ENCODE results near the gene LSM6. TPM values are rescaled to one million over a fixed set of nuclear protein-coding genes. Genes with fewer than 3 reads are reported as not detected.

Gene LSM6
- total RNA-seq, 1 donor from 2014 or later, result 24.2 TPM

DNA sequence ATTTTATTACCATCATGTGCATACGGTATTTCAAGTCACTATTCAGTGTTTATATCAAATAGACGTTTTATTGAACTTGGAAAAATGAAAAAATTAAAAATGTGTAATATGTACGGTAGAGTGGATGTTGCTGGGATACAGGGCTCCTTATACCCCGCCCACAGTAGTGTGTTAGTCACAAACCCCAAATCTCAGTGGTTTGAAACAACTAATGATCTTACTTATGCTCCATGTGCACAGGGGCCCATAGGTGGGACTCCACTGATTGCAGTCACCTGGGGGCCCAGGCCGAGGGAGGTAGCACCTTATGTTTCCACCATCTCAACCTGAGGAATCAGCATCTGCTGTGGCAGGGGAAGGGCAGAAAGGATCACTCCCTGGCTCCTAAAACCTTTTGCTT is 18.1 kb downstream of the LSM6 start:
- peaks cover 2% of the 10 kb centered on the region for H3K9me3 Mint-ChIP-seq (ENCODE audit: unreplicated experiment)
- H3K36me3 Mint-ChIP-seq (ENCODE audit: unreplicated experiment), result peaks cover 24% of the 10 kb centered on the region
- TF ChIP-seq, protein P1, sequence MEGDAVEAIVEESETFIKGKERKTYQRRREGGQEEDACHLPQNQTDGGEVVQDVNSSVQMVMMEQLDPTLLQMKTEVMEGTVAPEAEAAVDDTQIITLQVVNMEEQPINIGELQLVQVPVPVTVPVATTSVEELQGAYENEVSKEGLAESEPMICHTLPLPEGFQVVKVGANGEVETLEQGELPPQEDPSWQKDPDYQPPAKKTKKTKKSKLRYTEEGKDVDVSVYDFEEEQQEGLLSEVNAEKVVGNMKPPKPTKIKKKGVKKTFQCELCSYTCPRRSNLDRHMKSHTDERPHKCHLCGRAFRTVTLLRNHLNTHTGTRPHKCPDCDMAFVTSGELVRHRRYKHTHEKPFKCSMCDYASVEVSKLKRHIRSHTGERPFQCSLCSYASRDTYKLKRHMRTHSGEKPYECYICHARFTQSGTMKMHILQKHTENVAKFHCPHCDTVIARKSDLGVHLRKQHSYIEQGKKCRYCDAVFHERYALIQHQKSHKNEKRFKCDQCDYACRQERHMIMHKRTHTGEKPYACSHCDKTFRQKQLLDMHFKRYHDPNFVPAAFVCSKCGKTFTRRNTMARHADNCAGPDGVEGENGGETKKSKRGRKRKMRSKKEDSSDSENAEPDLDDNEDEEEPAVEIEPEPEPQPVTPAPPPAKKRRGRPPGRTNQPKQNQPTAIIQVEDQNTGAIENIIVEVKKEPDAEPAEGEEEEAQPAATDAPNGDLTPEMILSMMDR (IDR thresholded peaks at IDR 0.05), result no peak
- H3K4me1 Mint-ChIP-seq (ENCODE audit: unreplicated experiment), result peaks cover 4% of the 10 kb centered on the region
- H3K4me3 Mint-ChIP-seq (ENCODE audit: unreplicated experiment), result no peak overlapping the region
- DNase-seq (ENCODE audit: extremely low spot score, unreplicated experiment), result no peak
- no peaks in the 10 kb centered on the region for H3K27me3 Mint-ChIP-seq (ENCODE audit: unreplicated experiment)
- H3K27ac Mint-ChIP-seq (ENCODE audit: unreplicated experiment), result no peak overlapping the region

DNA sequence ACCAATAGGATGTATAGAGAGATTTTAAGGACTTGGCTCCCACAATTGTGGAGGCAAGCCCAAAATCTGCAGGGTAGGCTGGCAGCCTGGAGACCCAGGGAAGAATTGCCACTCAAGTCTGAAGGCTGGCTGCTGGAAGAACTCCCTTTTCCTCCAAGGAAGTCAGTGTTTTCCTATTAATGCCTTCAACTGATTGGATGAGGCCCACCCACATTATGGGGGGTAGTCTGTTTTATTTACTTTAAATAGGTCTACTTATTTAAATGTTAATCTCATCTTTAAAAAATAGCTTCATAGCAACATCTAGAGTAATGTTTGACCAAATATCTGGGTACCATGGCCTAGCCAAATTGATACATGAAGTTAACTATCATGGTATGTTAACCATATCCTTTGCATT is 18.7 kb downstream of the LSM6 start:
- Mint-ChIP-seq H3K36me3 (ENCODE audit: unreplicated experiment) (peaks cover 23% of the 10 kb centered on the region), H3K4me3 (ENCODE audit: unreplicated experiment) (no peak overlapping the region), H3K4me1 (ENCODE audit: unreplicated experiment) (peaks cover 4% of the 10 kb centered on the region), H3K27me3 (ENCODE audit: unreplicated experiment) (no peaks in the 10 kb centered on the region), H3K27ac (ENCODE audit: unreplicated experiment) (no peak overlapping the region), H3K9me3 (ENCODE audit: unreplicated experiment) (peaks cover 5% of the 10 kb centered on the region)
- no peak for DNase-seq (ENCODE audit: extremely low spot score, unreplicated experiment)
- TF ChIP-seq, protein P1 (IDR thresholded peaks at IDR 0.05), result no peak

DNA sequence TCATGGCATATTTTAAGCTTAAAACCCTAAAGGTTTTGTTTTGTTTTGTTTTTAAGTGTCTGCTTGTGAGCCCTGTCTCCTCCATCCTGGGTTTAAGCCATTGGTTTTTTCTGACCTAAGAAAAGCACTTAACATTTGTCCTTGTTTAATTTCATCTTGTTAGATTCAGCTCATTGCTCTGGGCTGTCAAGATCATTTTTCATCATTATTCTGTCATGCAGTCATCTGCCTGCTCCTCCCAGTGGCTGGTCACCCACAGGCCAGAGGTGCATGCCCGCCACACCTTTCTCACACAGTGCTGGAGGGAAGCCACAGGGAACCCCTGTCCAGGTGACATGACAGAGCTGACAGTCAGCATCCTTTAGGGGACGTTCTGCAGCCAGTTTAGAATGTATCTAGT is 27.1 kb downstream of the LSM6 start:
- no peaks in the 10 kb centered on the region for H3K4me1 Mint-ChIP-seq (ENCODE audit: unreplicated experiment)
- H3K27ac Mint-ChIP-seq (ENCODE audit: unreplicated experiment), result no peak overlapping the region
- no peak for DNase-seq (ENCODE audit: extremely low spot score, unreplicated experiment)
- H3K27me3 Mint-ChIP-seq (ENCODE audit: unreplicated experiment), result peaks cover 3% of the 10 kb centered on the region
- H3K4me3 Mint-ChIP-seq (ENCODE audit: unreplicated experiment), result no peak overlapping the region
- TF ChIP-seq, protein P1 (IDR thresholded peaks at IDR 0.05), result no peak
- peaks cover 7% of the 10 kb centered on the region for H3K36me3 Mint-ChIP-seq (ENCODE audit: unreplicated experiment)
- H3K9me3 Mint-ChIP-seq (ENCODE audit: unreplicated experiment), result peaks cover 5% of the 10 kb centered on the region

DNA sequence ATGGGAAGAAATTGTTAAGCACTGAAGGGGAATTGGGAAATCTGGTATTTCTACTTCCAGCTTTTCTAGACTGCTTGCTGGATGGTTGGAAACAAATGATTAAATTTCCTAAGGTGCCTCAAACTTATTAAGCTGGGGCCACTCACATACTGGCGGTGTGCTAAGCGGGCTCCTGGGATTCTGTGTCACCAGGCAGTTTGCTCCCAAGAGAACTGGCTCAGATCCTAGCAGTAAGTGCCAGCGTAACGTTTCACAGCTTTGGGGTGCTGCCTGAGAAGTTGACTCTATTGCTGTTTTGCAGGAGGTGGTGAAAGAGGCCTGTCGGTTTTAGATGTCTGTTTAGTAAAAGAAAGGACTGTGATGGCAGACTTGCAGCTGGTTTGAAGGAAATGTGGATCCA is 31.9 kb downstream of the LSM6 start:
- Mint-ChIP-seq H3K27ac (ENCODE audit: unreplicated experiment) (no peak overlapping the region), H3K4me1 (ENCODE audit: unreplicated experiment) (no peaks in the 10 kb centered on the region), H3K27me3 (ENCODE audit: unreplicated experiment) (peaks cover 12% of the 10 kb centered on the region), H3K4me3 (ENCODE audit: unreplicated experiment) (no peak overlapping the region), H3K36me3 (ENCODE audit: unreplicated experiment) (peaks cover 4% of the 10 kb centered on the region), H3K9me3 (ENCODE audit: unreplicated experiment) (no peaks in the 10 kb centered on the region)
- TF ChIP-seq, protein P1 (IDR thresholded peaks at IDR 0.05), result no peak
- DNase-seq (ENCODE audit: extremely low spot score, unreplicated experiment), result no peak

DNA sequence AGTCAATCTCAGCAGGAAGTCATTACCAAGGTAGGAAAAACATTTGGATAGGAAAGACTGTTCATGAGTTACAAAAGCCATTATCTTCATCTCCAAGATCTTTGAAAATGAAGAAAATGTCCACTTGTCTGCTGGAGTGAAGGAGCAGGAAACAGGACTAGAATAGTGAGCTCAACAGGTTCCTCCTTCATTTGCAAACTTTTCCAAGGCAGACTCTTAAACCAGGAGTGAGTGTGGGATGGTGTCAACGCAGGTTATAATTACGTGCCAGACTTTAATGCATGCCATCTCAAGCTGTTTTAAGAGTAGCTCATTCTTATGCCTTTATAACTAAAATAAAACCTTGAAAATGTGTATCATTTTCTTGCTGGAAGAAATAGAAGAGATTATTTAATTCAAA is 35.4 kb downstream of the LSM6 start:
- no peak for DNase-seq (ENCODE audit: extremely low spot score, unreplicated experiment)
- no peaks in the 10 kb centered on the region for H3K9me3 Mint-ChIP-seq (ENCODE audit: unreplicated experiment)
- TF ChIP-seq, protein P1 (IDR thresholded peaks at IDR 0.05), result no peak
- no peak overlapping the region for H3K27ac Mint-ChIP-seq (ENCODE audit: unreplicated experiment)
- no peaks in the 10 kb centered on the region for H3K36me3 Mint-ChIP-seq (ENCODE audit: unreplicated experiment)
- H3K4me1 Mint-ChIP-seq (ENCODE audit: unreplicated experiment), result no peaks in the 10 kb centered on the region
- H3K27me3 Mint-ChIP-seq (ENCODE audit: unreplicated experiment), result peaks cover 12% of the 10 kb centered on the region
- H3K4me3 Mint-ChIP-seq (ENCODE audit: unreplicated experiment), result no peak overlapping the region
